ENCODE results near the gene ARFGEF3.

DNA sequence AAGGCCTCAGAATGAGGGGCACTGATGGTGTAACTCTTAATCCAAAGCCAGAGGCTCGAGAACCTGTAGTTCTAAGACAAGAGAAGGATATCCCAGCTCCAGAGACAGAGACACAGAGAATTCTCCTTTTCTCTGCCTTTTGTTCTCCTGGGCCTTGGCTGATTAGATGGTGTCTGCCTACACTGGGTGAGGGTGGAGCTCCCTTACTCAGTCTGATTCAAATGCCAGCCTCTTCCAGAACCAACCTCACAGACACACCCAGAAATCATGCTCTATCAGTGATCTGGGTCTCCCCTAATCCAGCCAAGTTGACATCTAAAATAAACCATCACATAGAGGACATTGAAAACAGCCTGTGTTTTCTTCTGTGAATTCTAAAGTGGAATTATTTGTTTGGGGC lies 148.0 kb downstream of the ARFGEF3 start:
- no peak for TF ChIP-seq CTCF (IDR thresholded peaks at IDR 0.05)
- TF ChIP-seq POLR2A (IDR thresholded peaks at IDR 0.05) = no peak
